ENCODE data around the gene AKAP13.
A peak's percentile ranks its signal among the peaks of the same experiment; 100 is the strongest.

AKAP13 gene

DNA sequence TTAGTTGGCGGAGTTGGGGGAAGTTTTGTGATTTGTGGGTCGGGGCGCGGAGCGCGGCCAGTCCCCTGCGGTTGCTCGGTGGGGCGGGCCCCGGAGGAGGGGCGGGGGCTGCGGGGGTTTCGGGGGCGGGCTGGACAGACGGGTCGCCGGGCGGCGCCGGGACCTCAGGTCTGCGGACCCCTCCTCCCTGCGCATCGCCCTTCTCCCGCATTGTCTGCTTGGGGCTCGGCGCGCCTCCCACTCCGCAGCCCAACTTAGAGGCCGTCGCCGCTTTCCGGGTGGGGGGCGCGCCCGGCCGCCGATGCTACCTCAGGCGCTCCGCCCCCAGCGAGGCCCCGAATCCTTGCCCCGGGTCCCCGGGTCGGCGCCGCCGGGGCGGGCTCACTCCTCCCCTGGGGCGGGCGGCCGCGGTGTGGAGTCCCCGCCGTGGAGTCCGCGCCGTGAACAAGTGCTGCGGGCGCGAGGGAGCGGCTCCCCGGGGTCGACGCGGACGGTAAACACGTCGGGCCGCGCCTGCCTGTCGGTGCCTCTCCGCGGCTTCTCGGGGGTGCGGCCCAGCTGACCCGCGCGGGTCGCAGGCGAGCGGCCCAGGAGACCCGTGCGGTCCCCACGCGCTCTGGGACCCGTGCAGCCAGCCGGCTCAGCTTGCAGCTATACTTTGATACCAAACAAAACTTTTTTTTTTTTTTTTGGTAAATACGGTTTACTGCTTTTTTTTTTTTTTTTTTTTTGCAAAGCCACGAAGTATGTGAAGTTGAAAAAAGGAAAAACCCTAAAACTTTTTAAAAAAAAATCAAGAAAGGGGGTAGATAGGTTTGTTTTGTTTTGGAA lies 624 bp downstream of the AKAP13 start:
- peak overlapping the region; percentile 98 for H3K27ac Mint-ChIP-seq
- TF ChIP-seq, protein P1, sequence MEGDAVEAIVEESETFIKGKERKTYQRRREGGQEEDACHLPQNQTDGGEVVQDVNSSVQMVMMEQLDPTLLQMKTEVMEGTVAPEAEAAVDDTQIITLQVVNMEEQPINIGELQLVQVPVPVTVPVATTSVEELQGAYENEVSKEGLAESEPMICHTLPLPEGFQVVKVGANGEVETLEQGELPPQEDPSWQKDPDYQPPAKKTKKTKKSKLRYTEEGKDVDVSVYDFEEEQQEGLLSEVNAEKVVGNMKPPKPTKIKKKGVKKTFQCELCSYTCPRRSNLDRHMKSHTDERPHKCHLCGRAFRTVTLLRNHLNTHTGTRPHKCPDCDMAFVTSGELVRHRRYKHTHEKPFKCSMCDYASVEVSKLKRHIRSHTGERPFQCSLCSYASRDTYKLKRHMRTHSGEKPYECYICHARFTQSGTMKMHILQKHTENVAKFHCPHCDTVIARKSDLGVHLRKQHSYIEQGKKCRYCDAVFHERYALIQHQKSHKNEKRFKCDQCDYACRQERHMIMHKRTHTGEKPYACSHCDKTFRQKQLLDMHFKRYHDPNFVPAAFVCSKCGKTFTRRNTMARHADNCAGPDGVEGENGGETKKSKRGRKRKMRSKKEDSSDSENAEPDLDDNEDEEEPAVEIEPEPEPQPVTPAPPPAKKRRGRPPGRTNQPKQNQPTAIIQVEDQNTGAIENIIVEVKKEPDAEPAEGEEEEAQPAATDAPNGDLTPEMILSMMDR (IDR thresholded peaks at IDR 0.05), result no peak
- H3K4me3 Mint-ChIP-seq, result peak overlapping the region; percentile 92
- peaks cover 13% of the 10 kb centered on the region for H3K36me3 Mint-ChIP-seq (ENCODE audit: low read depth)
- peaks cover 5% of the 10 kb centered on the region for H3K27me3 Mint-ChIP-seq (ENCODE audit: low read depth, poor library complexity)
- peaks cover 3% of the 10 kb centered on the region for H3K9me3 Mint-ChIP-seq
- peak; percentile 76 for DNase-seq
- H3K4me1 Mint-ChIP-seq, result peaks cover 54% of the 10 kb centered on the region

DNA sequence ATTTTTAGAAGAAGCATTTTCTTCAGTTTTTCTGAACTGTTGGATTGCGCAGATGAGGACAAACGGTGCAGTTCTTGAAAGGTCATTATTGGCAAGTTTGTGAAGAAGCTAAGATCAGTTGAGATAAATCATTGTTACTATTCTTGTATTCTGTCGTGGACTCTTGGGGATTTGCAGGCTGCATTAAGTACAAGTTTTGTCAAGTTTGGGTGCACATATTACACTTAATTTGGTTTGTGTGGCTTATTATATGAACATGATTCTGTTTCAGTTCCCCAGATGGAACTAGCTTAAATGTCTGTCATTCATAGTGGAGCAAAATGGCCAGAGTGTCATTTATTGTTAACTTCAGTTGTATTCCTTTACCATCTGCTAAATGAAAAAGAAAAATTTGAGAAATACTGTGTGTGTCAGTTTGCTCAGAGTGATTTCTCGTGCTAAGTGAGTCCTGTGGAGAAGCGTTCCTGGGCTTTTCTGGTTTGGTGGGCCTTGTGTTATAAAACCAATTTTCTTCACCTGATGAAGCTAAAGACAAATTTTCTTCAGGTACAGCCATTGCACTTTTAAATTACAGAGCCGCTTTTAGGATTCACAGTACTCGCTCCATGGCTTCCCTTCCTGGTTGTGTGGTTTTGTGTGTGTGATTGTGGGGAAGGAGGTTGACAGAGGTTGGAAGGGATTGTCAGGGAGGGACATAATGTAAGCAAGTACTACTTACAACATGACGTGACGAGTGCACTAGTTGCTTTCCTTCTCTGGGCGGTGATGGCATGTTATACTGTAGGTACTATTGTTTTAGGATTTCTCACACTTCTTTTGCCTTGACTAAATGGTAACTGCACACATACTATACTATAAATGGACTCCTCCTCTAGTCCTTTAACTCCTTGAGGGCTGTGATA lies 1.7 kb downstream of the AKAP13 start:
- peaks cover 6% of the 10 kb centered on the region for H3K9me3 Mint-ChIP-seq
- TF ChIP-seq, protein P1 (IDR thresholded peaks at IDR 0.05), result no peak
- H3K4me1 Mint-ChIP-seq, result peaks cover 49% of the 10 kb centered on the region
- no peak overlapping the region for H3K27ac Mint-ChIP-seq
- peaks cover 4% of the 10 kb centered on the region for H3K27me3 Mint-ChIP-seq (ENCODE audit: low read depth, poor library complexity)
- H3K36me3 Mint-ChIP-seq (ENCODE audit: low read depth), result peaks cover 21% of the 10 kb centered on the region
- H3K4me3 Mint-ChIP-seq, result peak overlapping the region; percentile 85
- DNase-seq, result no peak

DNA sequence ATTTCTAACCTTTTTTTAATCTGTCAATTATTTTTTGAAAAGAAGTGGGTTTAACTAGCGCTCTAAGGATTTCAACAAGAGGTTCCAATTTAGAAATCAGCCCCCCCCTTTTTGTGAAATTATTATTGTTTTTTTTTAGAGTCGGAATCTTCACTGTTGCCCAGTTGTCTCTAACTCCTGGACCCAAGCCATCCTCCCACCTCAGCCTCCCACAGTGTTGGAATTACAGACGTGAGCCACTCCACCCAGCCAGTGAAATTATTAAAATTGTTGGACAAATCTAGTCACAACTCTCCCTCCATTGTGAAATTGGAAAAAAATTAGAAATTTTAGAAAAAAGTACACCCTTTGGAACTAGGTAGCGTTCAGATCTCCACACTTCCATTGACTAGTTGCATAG lies 2.5 kb downstream of the AKAP13 start:
- H3K9me3 Mint-ChIP-seq, result peaks cover 11% of the 10 kb centered on the region
- no peaks in the 10 kb centered on the region for H3K27me3 Mint-ChIP-seq (ENCODE audit: low read depth, poor library complexity)
- TF ChIP-seq, protein P1 (IDR thresholded peaks at IDR 0.05), result no peak
- no peak for DNase-seq
- H3K4me3 Mint-ChIP-seq, result peak overlapping the region; percentile 62
- H3K36me3 Mint-ChIP-seq (ENCODE audit: low read depth), result peaks cover 28% of the 10 kb centered on the region
- no peak overlapping the region for H3K27ac Mint-ChIP-seq
- peaks cover 43% of the 10 kb centered on the region for H3K4me1 Mint-ChIP-seq

DNA sequence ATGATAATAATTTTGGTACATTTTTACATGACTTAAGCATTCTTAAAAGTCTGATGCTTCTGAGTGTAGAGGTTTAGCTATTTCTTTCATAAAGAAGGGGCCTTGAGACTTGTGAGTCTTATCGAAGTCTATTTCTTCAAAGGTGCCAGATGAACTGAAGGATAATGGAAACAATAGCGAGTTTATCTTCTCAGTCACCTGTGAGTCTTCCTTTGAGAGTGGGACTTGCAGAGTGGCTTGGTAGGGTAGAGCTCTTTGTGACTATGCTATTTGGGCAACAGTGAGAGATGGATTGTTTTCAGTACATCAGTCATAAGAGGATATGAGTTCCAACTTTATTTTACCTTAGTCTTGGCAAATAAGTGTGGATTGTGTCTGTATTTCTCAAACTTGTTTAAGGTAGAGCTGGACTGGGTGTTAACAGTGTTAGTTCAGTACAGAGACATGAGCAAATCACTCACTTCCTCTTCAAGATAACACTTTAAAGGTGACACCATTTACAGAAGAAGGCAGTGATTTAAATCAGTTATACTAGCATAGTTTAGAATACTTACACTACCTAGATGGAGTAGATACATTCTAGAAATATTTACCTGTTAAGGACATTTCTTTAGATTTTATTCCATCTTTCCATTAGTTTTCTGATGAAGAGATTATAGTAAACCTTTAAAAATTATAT lies 3.2 kb downstream of the AKAP13 start:
- TF ChIP-seq, protein P1 (IDR thresholded peaks at IDR 0.05), result no peak
- Mint-ChIP-seq H3K9me3 (peaks cover 11% of the 10 kb centered on the region), H3K36me3 (ENCODE audit: low read depth) (peaks cover 28% of the 10 kb centered on the region), H3K27ac (no peak overlapping the region), H3K4me1 (peaks cover 43% of the 10 kb centered on the region), H3K27me3 (ENCODE audit: low read depth, poor library complexity) (no peaks in the 10 kb centered on the region), H3K4me3 (peak overlapping the region; percentile 62)
- DNase-seq, result no peak

- Mint-ChIP-seq H3K36me3 (ENCODE audit: low read depth) (peaks cover 28% of the 10 kb centered on the region), H3K27me3 (ENCODE audit: low read depth, poor library complexity) (no peaks in the 10 kb centered on the region)
- TF ChIP-seq, protein P1 (IDR thresholded peaks at IDR 0.05), result no peak
These were observed 5.9 kb downstream of the AKAP13 start for GRCh38 chr15:85386261-85386660.

More at GRCh38 chr15:85386261-85386660, 5.9 kb downstream of the AKAP13 start:
- H3K4me1 Mint-ChIP-seq, result peaks cover 35% of the 10 kb centered on the region
- H3K9me3 Mint-ChIP-seq, result peaks cover 11% of the 10 kb centered on the region
- no peak overlapping the region for H3K27ac Mint-ChIP-seq
- H3K4me3 Mint-ChIP-seq, result no peak overlapping the region
- no peak for DNase-seq

All from nephron progenitor cell (in vitro differentiated cells).